22Rv1 (cell line): ENCODE measurements around the gene INSC.

ENCODE experiments used
- ZFX ChIP-seq: fragments of 450-650 bp; IDR thresholded peaks from 2 replicates; pipeline ENCODE4 v1.6.1; 2017; ENCODE audit warnings: antibody characterized with exemption, borderline replicate concordance
- TF ChIP-seq, protein P1 (sequence below): fragments of 450-650 bp; IDR thresholded peaks from 2 replicates; pipeline ENCODE4 v1.5.1; 2017; ENCODE audit warnings: mild to moderate bottlenecking

- TF ChIP-seq, protein P1, sequence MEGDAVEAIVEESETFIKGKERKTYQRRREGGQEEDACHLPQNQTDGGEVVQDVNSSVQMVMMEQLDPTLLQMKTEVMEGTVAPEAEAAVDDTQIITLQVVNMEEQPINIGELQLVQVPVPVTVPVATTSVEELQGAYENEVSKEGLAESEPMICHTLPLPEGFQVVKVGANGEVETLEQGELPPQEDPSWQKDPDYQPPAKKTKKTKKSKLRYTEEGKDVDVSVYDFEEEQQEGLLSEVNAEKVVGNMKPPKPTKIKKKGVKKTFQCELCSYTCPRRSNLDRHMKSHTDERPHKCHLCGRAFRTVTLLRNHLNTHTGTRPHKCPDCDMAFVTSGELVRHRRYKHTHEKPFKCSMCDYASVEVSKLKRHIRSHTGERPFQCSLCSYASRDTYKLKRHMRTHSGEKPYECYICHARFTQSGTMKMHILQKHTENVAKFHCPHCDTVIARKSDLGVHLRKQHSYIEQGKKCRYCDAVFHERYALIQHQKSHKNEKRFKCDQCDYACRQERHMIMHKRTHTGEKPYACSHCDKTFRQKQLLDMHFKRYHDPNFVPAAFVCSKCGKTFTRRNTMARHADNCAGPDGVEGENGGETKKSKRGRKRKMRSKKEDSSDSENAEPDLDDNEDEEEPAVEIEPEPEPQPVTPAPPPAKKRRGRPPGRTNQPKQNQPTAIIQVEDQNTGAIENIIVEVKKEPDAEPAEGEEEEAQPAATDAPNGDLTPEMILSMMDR, result peak; percentile 68
- no peak for TF ChIP-seq ZFX
Measured at GRCh38 chr11:15159085-15159484, 44.4 kb downstream of the INSC start.
